SK-N-SH (cell line): ENCODE data around the gene PRPH.

Source experiments
- FOSL2 ChIP-seq: IDR thresholded peaks from 2 replicates; pipeline ENCODE4 v1.4.0; 2012; ENCODE audit warnings: low read depth, mild to moderate bottlenecking, moderate library complexity, borderline replicate concordance
- JUND ChIP-seq: IDR thresholded peaks from 2 replicates; pipeline ENCODE4 v1.4.0; 2012
- POLR2AphosphoS5 ChIP-seq: IDR thresholded peaks from 2 replicates; pipeline ENCODE4 v1.6.1; 2012; ENCODE audit warnings: low read depth, low read length
- RAD21 ChIP-seq: IDR thresholded peaks from 2 replicates; pipeline ENCODE4 v1.6.1; 2012; ENCODE audit warnings: mild to moderate bottlenecking, low read length
- SIN3A ChIP-seq: IDR thresholded peaks from 2 replicates; pipeline ENCODE4 v1.6.1; 2012; ENCODE audit warnings: low read depth, mild to moderate bottlenecking, low read length, moderate library complexity, borderline replicate concordance
- SMC3 ChIP-seq: IDR thresholded peaks from 2 replicates; pipeline ENCODE4 v1.6.1; 2012; ENCODE audit warnings: low read depth, low read length, improper control_type of control experiment
- YY1 ChIP-seq: IDR thresholded peaks from 2 replicates; pipeline ENCODE4 v1.4.0; 2012; ENCODE audit warnings: low read depth, mild to moderate bottlenecking
- TF ChIP-seq, protein P1 (sequence below): fragments of 200-600 bp; sonication (generic); IDR thresholded peaks from 2 replicates; pipeline ENCODE4 v1.6.1; 2017; ENCODE audit warnings: antibody characterized with exemption, mild to moderate bottlenecking, moderate library complexity
- TF ChIP-seq, protein P2 (sequence below): fragments of 150-350 bp; IDR thresholded peaks from 2 replicates; pipeline ENCODE4 v1.6.1; 2016; ENCODE audit warnings: mild to moderate bottlenecking, low read depth, low read length
- TF ChIP-seq, protein P3 (sequence below): IDR thresholded peaks from 2 replicates; pipeline ENCODE4 v1.6.1; 2012; ENCODE audit warnings: mild to moderate bottlenecking, low read depth, low read length, moderate library complexity
- TF ChIP-seq, protein P4 (sequence below): IDR thresholded peaks from 2 replicates; pipeline ENCODE4 v1.4.0; 2012; ENCODE audit warnings: low read depth, borderline replicate concordance

DNA sequence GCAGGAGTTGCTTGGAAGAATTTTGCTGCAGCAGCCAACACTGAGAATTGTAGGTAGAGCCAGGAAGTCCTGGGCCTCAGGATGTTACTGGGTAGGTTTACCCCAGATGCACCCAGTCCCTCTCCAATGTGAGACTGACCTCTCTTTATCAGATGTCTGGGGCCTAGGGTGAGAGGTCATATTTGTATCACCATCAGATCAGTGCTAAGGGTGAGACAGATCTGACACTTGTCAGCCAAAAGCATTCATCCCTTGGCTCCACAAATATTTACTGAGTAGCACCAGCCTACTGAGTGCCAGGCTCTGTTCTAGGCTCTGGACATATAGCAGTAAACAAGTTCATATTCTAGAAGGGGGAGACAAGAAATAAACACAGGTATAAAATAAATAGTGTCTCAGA, 32.4 kb downstream of the PRPH start:
- TF ChIP-seq, protein P1, sequence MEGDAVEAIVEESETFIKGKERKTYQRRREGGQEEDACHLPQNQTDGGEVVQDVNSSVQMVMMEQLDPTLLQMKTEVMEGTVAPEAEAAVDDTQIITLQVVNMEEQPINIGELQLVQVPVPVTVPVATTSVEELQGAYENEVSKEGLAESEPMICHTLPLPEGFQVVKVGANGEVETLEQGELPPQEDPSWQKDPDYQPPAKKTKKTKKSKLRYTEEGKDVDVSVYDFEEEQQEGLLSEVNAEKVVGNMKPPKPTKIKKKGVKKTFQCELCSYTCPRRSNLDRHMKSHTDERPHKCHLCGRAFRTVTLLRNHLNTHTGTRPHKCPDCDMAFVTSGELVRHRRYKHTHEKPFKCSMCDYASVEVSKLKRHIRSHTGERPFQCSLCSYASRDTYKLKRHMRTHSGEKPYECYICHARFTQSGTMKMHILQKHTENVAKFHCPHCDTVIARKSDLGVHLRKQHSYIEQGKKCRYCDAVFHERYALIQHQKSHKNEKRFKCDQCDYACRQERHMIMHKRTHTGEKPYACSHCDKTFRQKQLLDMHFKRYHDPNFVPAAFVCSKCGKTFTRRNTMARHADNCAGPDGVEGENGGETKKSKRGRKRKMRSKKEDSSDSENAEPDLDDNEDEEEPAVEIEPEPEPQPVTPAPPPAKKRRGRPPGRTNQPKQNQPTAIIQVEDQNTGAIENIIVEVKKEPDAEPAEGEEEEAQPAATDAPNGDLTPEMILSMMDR, result no peak
- TF ChIP-seq SMC3, result no peak
- TF ChIP-seq FOSL2, result no peak
- TF ChIP-seq, protein P2, sequence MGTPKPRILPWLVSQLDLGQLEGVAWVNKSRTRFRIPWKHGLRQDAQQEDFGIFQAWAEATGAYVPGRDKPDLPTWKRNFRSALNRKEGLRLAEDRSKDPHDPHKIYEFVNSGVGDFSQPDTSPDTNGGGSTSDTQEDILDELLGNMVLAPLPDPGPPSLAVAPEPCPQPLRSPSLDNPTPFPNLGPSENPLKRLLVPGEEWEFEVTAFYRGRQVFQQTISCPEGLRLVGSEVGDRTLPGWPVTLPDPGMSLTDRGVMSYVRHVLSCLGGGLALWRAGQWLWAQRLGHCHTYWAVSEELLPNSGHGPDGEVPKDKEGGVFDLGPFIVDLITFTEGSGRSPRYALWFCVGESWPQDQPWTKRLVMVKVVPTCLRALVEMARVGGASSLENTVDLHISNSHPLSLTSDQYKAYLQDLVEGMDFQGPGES, result no peak
- no peak for TF ChIP-seq POLR2AphosphoS5
- TF ChIP-seq JUND, result no peak
- TF ChIP-seq, protein P3, sequence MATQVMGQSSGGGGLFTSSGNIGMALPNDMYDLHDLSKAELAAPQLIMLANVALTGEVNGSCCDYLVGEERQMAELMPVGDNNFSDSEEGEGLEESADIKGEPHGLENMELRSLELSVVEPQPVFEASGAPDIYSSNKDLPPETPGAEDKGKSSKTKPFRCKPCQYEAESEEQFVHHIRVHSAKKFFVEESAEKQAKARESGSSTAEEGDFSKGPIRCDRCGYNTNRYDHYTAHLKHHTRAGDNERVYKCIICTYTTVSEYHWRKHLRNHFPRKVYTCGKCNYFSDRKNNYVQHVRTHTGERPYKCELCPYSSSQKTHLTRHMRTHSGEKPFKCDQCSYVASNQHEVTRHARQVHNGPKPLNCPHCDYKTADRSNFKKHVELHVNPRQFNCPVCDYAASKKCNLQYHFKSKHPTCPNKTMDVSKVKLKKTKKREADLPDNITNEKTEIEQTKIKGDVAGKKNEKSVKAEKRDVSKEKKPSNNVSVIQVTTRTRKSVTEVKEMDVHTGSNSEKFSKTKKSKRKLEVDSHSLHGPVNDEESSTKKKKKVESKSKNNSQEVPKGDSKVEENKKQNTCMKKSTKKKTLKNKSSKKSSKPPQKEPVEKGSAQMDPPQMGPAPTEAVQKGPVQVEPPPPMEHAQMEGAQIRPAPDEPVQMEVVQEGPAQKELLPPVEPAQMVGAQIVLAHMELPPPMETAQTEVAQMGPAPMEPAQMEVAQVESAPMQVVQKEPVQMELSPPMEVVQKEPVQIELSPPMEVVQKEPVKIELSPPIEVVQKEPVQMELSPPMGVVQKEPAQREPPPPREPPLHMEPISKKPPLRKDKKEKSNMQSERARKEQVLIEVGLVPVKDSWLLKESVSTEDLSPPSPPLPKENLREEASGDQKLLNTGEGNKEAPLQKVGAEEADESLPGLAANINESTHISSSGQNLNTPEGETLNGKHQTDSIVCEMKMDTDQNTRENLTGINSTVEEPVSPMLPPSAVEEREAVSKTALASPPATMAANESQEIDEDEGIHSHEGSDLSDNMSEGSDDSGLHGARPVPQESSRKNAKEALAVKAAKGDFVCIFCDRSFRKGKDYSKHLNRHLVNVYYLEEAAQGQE, result no peak
- no peak for TF ChIP-seq SIN3A
- TF ChIP-seq YY1, result no peak
- TF ChIP-seq RAD21, result no peak
- TF ChIP-seq, protein P4, sequence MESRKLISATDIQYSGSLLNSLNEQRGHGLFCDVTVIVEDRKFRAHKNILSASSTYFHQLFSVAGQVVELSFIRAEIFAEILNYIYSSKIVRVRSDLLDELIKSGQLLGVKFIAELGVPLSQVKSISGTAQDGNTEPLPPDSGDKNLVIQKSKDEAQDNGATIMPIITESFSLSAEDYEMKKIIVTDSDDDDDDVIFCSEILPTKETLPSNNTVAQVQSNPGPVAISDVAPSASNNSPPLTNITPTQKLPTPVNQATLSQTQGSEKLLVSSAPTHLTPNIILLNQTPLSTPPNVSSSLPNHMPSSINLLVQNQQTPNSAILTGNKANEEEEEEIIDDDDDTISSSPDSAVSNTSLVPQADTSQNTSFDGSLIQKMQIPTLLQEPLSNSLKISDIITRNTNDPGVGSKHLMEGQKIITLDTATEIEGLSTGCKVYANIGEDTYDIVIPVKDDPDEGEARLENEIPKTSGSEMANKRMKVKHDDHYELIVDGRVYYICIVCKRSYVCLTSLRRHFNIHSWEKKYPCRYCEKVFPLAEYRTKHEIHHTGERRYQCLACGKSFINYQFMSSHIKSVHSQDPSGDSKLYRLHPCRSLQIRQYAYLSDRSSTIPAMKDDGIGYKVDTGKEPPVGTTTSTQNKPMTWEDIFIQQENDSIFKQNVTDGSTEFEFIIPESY, result no peak
